HepG2 (cell line): ENCODE data around the gene CCDC183. TPM values are rescaled to one million over a fixed set of nuclear protein-coding genes. Genes with fewer than 3 reads are reported as not detected.
A peak's percentile ranks its signal among the peaks of the same experiment; 100 is the strongest.

Source experiments
- ARNTL ChIP-seq: sonication (generic); formaldehyde crosslinking; IDR thresholded peaks from 2 replicates; pipeline ENCODE4 v1.4.0; 2020; ENCODE audit warnings: mild to moderate bottlenecking, missing genetic modification reagents
- MYC ChIP-seq: sonication (generic); formaldehyde crosslinking; IDR thresholded peaks from 2 replicates; pipeline ENCODE4 v1.9.0; 2021; ENCODE audit warnings: missing genetic modification reagents, borderline replicate concordance
- SRY ChIP-seq: sonication (generic); formaldehyde crosslinking; IDR thresholded peaks from 2 replicates; pipeline ENCODE4 v1.8.0; 2022; ENCODE audit warnings: mild to moderate bottlenecking, missing genetic modification reagents
- ZBTB7A ChIP-seq: sonication (generic); formaldehyde crosslinking; IDR thresholded peaks from 2 replicates; pipeline ENCODE4 v1.8.0; 2022; ENCODE audit warnings: mild to moderate bottlenecking, missing genetic modification reagents
- ZEB1 ChIP-seq: IDR thresholded peaks from 2 replicates; pipeline ENCODE4 v1.6.1; 2012; ENCODE audit warnings: mild to moderate bottlenecking, low read depth, inconsistent platforms; ENCODE audit not compliant: insufficient replicate concordance
- ZNF124 ChIP-seq: sonication (generic); formaldehyde crosslinking; IDR thresholded peaks from 2 replicates; pipeline ENCODE4 v1.4.0; 2020; ENCODE audit warnings: missing genetic modification reagents
- ZNF253 ChIP-seq: sonication (generic); formaldehyde crosslinking; IDR thresholded peaks from 2 replicates; pipeline ENCODE4 v1.8.0; 2022; ENCODE audit warnings: mild to moderate bottlenecking, missing genetic modification reagents, borderline replicate concordance
- ZNF296 ChIP-seq: sonication (generic); formaldehyde crosslinking; conservative IDR thresholded peaks from 2 replicates; pipeline ENCODE4 v1.5.0; 2020; ENCODE audit warnings: mild to moderate bottlenecking, missing genetic modification reagents
- ZNF383 ChIP-seq: sonication (generic); formaldehyde crosslinking; IDR thresholded peaks from 2 replicates; pipeline ENCODE4 v1.4.0; 2020; ENCODE audit warnings: missing genetic modification reagents, mild to moderate bottlenecking, borderline replicate concordance
- ZNF678 ChIP-seq: sonication (generic); formaldehyde crosslinking; IDR thresholded peaks from 2 replicates; pipeline ENCODE4 v1.4.0; 2020; ENCODE audit warnings: mild to moderate bottlenecking, missing genetic modification reagents
- ZNF792 ChIP-seq: IDR thresholded peaks from 2 replicates; pipeline ENCODE4 v1.6.1; 2016
- polyA plus RNA-seq, 8 experiments: library from polyadenylated mRNA; depleted of rRNA in 3 of 8; stranded (reverse) in 7 of 8; unstranded in 1 of 8; fragments of >200 nt; fragmentation: Illumina TruSeq in 4 of 8; extraction: Trizol in 4 of 8; gene quantifications; 2 replicates each; pipeline versions ENCODE4 v1.2.1 to v1.2.3, GENCODE V29; 2011 to 2016; ENCODE audit warnings: low read depth in 4 of 8, missing spikeins in 1 of 8, mixed read lengths in 1 of 8; ENCODE audit not compliant: insufficient read depth in 1 of 8
- total RNA-seq, 5 experiments: library from RNA; depleted of rRNA; stranded (reverse); fragments of >200 nt; fragmentation: Illumina TruSeq; extraction: Trizol; gene quantifications; 2 replicates each; pipeline ENCODE4 v1.2.3, GENCODE V29; 2016; ENCODE audit warnings: low read depth in 1 of 5
- TF ChIP-seq, protein P1 (sequence below): sonication (generic); formaldehyde crosslinking; IDR thresholded peaks from 2 replicates; pipeline ENCODE4 v1.4.0; 2020; ENCODE audit warnings: missing genetic modification reagents, borderline replicate concordance
- TF ChIP-seq, protein P2 (sequence below): sonication (generic); formaldehyde crosslinking; IDR thresholded peaks from 2 replicates; pipeline ENCODE4 v1.4.0; 2020; ENCODE audit warnings: missing genetic modification reagents
- TF ChIP-seq, protein P3 (sequence below): sonication (generic); formaldehyde crosslinking; IDR thresholded peaks from 2 replicates; pipeline ENCODE4 v1.4.0; 2020; ENCODE audit warnings: missing genetic modification reagents
- TF ChIP-seq, protein P4 (sequence below): sonication (generic); formaldehyde crosslinking; IDR thresholded peaks from 2 replicates; pipeline ENCODE4 v1.4.0; 2020; ENCODE audit warnings: missing genetic modification reagents; ENCODE audit errors: not compliant biosample characterization
- TF ChIP-seq, protein P5 (sequence below): sonication (generic); formaldehyde crosslinking; IDR thresholded peaks from 2 replicates; pipeline ENCODE4 v1.9.0; 2021; ENCODE audit warnings: missing genetic modification reagents, mild to moderate bottlenecking, borderline replicate concordance
- TF ChIP-seq, protein P6 (sequence below): IDR thresholded peaks from 2 replicates; pipeline ENCODE4 v1.6.1; 2016; ENCODE audit warnings: control low read depth

Gene CCDC183
- total and polyA plus RNA-seq, 2 of the 13 experiments (the other 11 are each of a cell fraction or from before 2014, with no cell fraction given), result 5.0 to 66.4 TPM

DNA sequence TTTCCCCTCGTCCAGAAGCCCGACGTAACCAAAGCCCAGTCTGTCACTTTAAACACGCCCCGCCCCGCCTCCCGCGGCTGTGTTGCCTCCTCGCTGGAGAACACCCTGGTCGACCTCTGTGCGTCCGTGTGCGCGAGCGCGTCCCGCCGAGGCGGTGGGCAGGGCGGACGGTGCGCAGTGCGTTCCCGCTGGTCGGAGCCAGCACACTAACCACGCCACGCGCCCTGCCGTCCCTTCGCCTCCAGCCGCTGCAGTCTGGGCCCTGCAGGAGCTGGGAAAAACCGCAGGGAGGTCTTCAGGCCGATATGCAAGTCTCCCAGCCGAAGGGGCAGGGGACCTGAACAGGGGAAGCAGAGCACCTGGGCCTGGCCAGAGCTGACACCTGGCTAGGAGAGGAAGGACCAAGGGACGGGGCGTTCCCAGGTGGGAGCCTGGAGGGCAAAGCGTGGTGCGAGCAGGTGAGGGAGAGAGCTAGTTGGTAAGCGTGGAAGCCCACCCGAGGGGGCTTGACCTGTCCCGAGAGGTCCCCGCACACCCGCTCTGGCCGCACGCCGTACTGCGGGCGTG is 51.8 kb downstream of the CCDC183 start (continued):
- TF ChIP-seq, protein P1, sequence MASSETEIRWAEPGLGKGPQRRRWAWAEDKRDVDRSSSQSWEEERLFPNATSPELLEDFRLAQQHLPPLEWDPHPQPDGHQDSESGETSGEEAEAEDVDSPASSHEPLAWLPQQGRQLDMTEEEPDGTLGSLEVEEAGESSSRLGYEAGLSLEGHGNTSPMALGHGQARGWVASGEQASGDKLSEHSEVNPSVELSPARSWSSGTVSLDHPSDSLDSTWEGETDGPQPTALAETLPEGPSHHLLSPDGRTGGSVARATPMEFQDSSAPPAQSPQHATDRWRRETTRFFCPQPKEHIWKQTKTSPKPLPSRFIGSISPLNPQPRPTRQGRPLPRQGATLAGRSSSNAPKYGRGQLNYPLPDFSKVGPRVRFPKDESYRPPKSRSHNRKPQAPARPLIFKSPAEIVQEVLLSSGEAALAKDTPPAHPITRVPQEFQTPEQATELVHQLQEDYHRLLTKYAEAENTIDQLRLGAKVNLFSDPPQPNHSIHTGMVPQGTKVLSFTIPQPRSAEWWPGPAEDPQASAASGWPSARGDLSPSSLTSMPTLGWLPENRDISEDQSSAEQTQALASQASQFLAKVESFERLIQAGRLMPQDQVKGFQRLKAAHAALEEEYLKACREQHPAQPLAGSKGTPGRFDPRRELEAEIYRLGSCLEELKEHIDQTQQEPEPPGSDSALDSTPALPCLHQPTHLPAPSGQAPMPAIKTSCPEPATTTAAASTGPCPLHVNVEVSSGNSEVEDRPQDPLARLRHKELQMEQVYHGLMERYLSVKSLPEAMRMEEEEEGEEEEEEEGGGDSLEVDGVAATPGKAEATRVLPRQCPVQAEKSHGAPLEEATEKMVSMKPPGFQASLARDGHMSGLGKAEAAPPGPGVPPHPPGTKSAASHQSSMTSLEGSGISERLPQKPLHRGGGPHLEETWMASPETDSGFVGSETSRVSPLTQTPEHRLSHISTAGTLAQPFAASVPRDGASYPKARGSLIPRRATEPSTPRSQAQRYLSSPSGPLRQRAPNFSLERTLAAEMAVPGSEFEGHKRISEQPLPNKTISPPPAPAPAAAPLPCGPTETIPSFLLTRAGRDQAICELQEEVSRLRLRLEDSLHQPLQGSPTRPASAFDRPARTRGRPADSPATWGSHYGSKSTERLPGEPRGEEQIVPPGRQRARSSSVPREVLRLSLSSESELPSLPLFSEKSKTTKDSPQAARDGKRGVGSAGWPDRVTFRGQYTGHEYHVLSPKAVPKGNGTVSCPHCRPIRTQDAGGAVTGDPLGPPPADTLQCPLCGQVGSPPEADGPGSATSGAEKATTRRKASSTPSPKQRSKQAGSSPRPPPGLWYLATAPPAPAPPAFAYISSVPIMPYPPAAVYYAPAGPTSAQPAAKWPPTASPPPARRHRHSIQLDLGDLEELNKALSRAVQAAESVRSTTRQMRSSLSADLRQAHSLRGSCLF, result no peak
- 0 out of 2 replicates have a peak, but pooled peaks have one; percentile 50 for TF ChIP-seq ZNF296
- TF ChIP-seq SRY (CRISPR knock-in tag), result 0 out of 2 replicates have a peak, but pooled peaks have one; percentile 75
- peak; percentile 53; the same call in 1 of the 2 replicates for TF ChIP-seq ZNF253 (CRISPR knock-in tag)
- TF ChIP-seq, protein P2, sequence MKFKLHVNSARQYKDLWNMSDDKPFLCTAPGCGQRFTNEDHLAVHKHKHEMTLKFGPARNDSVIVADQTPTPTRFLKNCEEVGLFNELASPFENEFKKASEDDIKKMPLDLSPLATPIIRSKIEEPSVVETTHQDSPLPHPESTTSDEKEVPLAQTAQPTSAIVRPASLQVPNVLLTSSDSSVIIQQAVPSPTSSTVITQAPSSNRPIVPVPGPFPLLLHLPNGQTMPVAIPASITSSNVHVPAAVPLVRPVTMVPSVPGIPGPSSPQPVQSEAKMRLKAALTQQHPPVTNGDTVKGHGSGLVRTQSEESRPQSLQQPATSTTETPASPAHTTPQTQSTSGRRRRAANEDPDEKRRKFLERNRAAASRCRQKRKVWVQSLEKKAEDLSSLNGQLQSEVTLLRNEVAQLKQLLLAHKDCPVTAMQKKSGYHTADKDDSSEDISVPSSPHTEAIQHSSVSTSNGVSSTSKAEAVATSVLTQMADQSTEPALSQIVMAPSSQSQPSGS (CRISPR knock-in tag), result peak; percentile 12; the same call in 1 of the 2 replicates
- peak; percentile 91 for TF ChIP-seq MYC (CRISPR knock-in tag)
- peak; percentile 79 for TF ChIP-seq ZBTB7A (CRISPR knock-in tag)
- TF ChIP-seq, protein P3, sequence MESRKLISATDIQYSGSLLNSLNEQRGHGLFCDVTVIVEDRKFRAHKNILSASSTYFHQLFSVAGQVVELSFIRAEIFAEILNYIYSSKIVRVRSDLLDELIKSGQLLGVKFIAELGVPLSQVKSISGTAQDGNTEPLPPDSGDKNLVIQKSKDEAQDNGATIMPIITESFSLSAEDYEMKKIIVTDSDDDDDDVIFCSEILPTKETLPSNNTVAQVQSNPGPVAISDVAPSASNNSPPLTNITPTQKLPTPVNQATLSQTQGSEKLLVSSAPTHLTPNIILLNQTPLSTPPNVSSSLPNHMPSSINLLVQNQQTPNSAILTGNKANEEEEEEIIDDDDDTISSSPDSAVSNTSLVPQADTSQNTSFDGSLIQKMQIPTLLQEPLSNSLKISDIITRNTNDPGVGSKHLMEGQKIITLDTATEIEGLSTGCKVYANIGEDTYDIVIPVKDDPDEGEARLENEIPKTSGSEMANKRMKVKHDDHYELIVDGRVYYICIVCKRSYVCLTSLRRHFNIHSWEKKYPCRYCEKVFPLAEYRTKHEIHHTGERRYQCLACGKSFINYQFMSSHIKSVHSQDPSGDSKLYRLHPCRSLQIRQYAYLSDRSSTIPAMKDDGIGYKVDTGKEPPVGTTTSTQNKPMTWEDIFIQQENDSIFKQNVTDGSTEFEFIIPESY, result peak; percentile 7; the same call in 1 of the 2 replicates
- TF ChIP-seq ZNF383 (CRISPR knock-in tag), result 0 out of 2 replicates have a peak, but pooled peaks have one; percentile 49
- TF ChIP-seq, protein P4, sequence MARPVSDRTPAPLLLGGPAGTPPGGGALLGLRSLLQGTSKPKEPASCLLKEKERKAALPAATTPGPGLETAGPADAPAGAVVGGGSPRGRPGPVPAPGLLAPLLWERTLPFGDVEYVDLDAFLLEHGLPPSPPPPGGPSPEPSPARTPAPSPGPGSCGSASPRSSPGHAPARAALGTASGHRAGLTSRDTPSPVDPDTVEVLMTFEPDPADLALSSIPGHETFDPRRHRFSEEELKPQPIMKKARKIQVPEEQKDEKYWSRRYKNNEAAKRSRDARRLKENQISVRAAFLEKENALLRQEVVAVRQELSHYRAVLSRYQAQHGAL (CRISPR knock-in tag), result no peak
- TF ChIP-seq ZNF792, result no peak
- peak; percentile 49 for TF ChIP-seq ZNF124 (CRISPR knock-in tag)
- TF ChIP-seq, protein P5, sequence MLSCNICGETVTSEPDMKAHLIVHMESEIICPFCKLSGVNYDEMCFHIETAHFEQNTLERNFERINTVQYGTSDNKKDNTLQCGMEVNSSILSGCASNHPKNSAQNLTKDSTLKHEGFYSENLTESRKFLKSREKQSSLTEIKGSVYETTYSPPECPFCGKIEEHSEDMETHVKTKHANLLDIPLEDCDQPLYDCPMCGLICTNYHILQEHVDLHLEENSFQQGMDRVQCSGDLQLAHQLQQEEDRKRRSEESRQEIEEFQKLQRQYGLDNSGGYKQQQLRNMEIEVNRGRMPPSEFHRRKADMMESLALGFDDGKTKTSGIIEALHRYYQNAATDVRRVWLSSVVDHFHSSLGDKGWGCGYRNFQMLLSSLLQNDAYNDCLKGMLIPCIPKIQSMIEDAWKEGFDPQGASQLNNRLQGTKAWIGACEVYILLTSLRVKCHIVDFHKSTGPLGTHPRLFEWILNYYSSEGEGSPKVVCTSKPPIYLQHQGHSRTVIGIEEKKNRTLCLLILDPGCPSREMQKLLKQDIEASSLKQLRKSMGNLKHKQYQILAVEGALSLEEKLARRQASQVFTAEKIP (CRISPR knock-in tag), result no peak
- TF ChIP-seq ZNF678, result 0 out of 2 replicates have a peak, but pooled peaks have one; percentile 18
- 0 out of 2 replicates have a peak, but pooled peaks have one; percentile 38 for TF ChIP-seq ARNTL (CRISPR knock-in tag)
- TF ChIP-seq ZEB1, result no peak
- TF ChIP-seq, protein P6, sequence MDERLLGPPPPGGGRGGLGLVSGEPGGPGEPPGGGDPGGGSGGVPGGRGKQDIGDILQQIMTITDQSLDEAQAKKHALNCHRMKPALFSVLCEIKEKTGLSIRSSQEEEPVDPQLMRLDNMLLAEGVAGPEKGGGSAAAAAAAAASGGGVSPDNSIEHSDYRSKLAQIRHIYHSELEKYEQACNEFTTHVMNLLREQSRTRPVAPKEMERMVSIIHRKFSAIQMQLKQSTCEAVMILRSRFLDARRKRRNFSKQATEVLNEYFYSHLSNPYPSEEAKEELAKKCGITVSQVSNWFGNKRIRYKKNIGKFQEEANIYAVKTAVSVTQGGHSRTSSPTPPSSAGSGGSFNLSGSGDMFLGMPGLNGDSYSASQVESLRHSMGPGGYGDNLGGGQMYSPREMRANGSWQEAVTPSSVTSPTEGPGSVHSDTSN, result no peak
